DOHH2 (cell line): Measurements from ENCODE around the gene GIPC1.

ENCODE experiments used
- EZH2phosphoT487 ChIP-seq: fragments of 200-600 bp; sonication (generic); IDR thresholded peaks from 2 replicates; pipeline ENCODE4 v1.6.1; 2017; ENCODE audit warnings: borderline replicate concordance, mild to moderate bottlenecking, antibody characterized with exemption, low read length, moderate library complexity, mixed read lengths
- TF ChIP-seq, protein P1 (sequence below): fragments of 200-600 bp; sonication (generic); IDR thresholded peaks from one replicate; pipeline ENCODE4 v1.5.1; 2014; ENCODE audit warnings: antibody characterized with exemption, mild to moderate bottlenecking, low read depth, low read length; ENCODE audit not compliant: poor library complexity, severe bottlenecking

DNA sequence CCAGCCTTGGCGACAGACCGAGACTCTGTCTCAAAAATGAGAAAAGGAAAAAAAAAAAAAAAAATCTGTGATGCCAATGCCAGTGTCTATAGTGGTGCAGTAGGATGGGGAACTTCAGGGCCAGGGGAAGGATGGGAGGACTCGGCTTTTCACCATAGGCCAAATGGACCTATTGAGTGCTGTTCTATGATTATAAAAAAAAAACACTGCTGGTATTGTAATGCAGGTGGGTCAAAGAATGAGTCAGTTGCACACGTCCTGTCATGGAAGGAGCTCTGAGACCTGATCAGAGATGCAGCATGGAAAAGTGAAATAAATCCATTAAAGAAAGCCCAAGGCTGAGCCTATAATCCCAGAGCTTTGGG is 15.3 kb upstream of the GIPC1 start:
- TF ChIP-seq, protein P1, sequence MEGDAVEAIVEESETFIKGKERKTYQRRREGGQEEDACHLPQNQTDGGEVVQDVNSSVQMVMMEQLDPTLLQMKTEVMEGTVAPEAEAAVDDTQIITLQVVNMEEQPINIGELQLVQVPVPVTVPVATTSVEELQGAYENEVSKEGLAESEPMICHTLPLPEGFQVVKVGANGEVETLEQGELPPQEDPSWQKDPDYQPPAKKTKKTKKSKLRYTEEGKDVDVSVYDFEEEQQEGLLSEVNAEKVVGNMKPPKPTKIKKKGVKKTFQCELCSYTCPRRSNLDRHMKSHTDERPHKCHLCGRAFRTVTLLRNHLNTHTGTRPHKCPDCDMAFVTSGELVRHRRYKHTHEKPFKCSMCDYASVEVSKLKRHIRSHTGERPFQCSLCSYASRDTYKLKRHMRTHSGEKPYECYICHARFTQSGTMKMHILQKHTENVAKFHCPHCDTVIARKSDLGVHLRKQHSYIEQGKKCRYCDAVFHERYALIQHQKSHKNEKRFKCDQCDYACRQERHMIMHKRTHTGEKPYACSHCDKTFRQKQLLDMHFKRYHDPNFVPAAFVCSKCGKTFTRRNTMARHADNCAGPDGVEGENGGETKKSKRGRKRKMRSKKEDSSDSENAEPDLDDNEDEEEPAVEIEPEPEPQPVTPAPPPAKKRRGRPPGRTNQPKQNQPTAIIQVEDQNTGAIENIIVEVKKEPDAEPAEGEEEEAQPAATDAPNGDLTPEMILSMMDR: no peak
- TF ChIP-seq EZH2phosphoT487: no peak
